GM18907 (cell line): Measurements from ENCODE around the gene EVL.
"Not testable (repeated sequence)": the region's sequence is repeated elsewhere in the genome, so short reads cannot be mapped to it uniquely, and the experiment has no call there.

Experiments used
- ATAC-seq: cut with Tn5 transposase; IDR thresholded peaks from one replicate; pipeline ENCODE4 v1.9.1; 2021; ENCODE audit warnings: mild to moderate bottlenecking, moderate library complexity; ENCODE audit not compliant: unreplicated experiment

Gene EVL

DNA sequence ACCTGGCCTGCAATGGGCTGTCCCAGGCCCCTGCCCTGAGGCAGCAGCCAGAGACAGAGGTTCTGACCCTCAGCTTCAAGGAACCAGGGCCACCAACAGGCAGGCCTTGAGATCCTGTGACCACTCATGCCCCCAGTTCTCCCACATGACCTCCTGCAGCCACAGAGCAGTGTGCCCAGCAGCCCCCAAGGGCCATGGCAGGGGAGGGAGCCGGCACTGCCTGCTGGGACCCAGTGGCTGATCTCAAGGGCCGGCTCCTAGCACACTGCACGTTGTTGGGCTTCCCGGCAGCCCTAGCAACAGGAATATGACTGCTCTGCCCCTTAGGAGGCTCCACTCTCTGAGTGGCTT is 79.4 kb downstream of the EVL start:
- no peak for ATAC-seq

GRCh38 chr14:100144996-100145646 is 79.9 kb downstream of the EVL start:
- no peak for ATAC-seq

DNA sequence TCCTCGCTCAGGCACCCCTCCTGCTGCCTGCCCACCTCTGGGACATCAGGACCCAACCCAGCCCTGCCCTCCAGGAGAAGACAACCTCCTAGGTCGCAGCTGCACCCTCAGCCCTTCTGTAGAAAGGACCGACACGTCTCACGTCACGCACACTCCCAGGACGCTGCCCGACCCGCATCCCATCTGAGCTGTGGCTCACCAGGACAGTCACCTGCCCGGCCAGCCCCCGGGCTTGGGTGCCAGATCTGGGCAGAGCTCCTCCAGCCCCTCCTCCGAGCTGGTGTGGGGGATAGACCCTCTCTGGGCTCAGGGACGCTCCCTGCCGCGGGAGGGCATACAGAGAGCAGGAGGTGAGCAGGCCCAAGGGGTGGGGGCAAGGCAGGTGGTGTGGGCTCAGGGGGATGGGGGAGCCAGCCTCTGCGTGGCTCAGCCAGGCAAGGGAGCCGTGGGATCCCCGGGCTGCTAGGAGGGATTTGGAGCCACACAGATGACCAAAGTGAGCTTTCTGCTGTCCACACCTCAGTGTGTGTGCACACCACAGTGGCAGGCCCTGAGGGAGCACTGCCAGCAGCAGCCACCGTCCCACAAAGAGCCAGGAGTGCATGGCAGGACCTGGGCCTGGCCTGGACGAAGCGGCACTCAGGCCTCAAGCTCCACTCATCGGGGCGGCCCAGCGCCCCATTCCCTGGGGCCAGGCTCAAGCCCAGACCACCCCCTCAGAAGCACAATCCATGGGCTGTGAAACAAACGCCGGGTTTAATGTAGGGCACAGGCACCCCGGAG is 80.7 kb downstream of the EVL start:
- no peak for ATAC-seq

DNA sequence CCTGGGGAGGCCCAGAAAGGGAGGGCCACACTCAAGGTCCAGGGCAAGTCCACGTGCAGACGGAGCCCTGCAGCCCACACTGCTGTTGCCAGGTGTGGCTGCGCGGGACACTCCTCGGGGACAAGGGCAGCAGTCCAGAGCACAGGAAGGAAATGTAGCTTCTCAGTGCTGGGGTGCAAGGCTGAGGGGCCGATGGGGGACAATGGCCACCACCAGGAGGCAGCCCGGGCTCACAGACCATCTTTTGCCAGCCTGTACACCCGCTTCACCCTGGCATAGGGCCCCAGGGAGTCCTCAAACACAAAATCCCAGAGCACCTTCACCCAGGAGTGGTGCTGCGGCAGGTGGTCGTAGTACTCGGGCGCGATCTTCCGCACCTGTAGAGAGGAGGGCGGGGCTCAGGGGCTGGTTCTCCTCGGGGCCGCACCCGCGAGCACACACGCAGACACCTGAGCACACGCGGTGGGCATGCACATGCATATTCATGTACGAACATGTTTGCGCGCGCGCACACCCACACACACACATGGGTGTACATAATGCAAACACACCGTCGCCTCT is 81.4 kb downstream of the EVL start:
- no peak for ATAC-seq

GRCh38 chr14:100147181-100147631 is 82.0 kb downstream of the EVL start:
- ATAC-seq = no peak

- no peak for ATAC-seq
These were observed 82.7 kb downstream of the EVL start for GRCh38 chr14:100147691-100148464.

- no peak for ATAC-seq
These were observed 83.9 kb downstream of the EVL start for GRCh38 chr14:100148837-100149731.

DNA sequence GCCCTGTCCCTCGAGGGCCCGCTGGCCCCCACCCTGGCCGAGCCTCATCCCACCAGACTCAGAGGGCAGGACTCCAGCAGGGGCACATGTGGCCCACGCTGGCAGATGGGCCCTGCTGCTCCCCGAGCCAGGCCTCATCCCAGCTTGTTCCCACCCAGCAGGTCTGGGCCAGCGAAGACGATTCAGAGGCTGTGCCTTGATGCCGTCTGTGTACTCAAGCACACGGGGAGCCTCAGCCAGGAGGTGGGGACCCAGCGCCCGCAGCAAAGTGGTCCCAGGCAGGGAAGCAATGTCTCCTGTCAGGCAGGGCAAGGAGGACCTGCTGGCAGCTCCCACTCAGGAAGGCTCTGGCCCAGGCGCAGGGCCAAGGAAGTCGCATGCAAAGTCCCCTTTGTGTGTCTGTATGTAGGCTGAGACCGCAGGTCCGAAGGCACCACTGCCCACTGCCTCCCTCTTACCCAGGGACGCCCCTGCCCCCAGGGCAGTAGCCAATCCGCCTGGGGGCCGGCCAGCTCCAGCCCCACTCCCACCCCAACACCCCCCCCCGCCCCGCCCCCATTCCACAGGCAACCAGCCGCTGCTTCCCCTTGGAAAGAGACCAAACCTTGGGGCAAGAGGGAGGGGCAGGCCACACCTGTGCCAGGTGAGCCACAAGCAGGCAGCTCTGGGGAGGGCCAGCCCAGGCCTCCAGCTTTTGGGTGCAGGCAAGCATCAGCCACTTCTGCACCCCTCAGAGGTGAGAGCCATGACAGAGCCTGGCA is 84.8 kb downstream of the EVL start:
- ATAC-seq = no peak

DNA sequence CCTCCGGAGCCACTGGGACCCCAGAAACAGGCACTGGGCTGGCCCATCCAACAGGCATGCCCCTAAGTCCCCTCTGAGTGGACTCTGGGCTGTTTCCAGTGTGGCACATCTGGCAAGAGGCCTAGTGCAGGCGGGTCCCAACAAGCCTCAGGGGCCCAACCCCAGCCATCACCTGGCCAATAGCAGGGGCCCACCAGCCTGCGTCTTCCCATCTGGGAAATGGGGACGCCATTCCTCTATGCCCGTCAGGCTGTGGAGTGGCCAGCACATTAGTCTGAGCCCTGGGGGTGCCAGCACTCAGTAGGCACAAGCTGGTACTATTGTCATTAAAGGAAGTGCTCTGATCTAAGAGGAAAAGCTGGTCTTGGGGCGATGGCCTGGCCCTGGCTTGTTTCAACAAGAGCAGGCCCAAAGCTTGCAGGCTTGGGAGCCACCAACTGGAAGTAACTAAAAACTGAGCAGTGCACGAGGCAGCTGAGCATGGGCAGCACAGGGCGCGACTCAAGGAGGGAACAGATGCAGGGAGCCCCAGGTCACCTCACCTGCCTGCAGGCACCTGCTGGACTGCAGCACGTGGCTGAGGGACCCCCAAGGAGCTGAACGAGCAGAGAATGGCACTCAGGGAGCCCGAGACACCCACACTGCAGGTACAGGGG is 85.8 kb downstream of the EVL start:
- ATAC-seq = no peak

- no peak for ATAC-seq
These were observed 86.9 kb downstream of the EVL start for GRCh38 chr14:100152091-100152490.

GRCh38 chr14:100153560-100153959 is 88.3 kb downstream of the EVL start:
- ATAC-seq = no peak

GRCh38 chr14:100155049-100155621 is 89.9 kb downstream of the EVL start:
- no peak for ATAC-seq

GRCh38 chr14:100155756-100156616 is 90.8 kb downstream of the EVL start:
- ATAC-seq = no peak

- no peak for ATAC-seq
These were observed 91.6 kb downstream of the EVL start for GRCh38 chr14:100156776-100157175.

GRCh38 chr14:100157548-100158232 is 92.5 kb downstream of the EVL start:
- not testable (repeated sequence) for ATAC-seq

- ATAC-seq = no peak
These were observed 93.4 kb downstream of the EVL start for GRCh38 chr14:100158566-100159093.
